Tibial artery (tissue), 4 donors: Measurements from ENCODE around the gene POLR3C.
"Not testable (repeated sequence)": the region's sequence is repeated elsewhere in the genome, so short reads cannot be mapped to it uniquely, and the experiment has no call there.

Experiments
- DNase-seq, 2 donors: peaks; one replicate each; pipeline ENCODE4 v3.0.0-alpha.2; 2019
- H3K27ac ChIP-seq, 2 donors: fragments of 200-600 bp; sonication (generic) in 1 of 2; 1 replicate in 1 of 2; 2 replicates in 1 of 2; pipeline ENCODE4 v1.5.1; 2018 to 2019; ENCODE audit warnings: mild to moderate bottlenecking in 1 of 2
- H3K27me3 ChIP-seq, 2 donors: fragments of 200-600 bp; sonication (generic) in 1 of 2; one replicate each; pipeline versions ENCODE4 v1.5.1 to v1.6.0; 2016 to 2019
- H3K36me3 ChIP-seq, 3 donors: fragments of 200-600 bp; sonication (generic) in 2 of 3; one replicate each; pipeline ENCODE4 v1.5.1; 2016 to 2019; ENCODE audit warnings: mild to moderate bottlenecking in 2 of 3
- H3K4me1 ChIP-seq, 4 donors: fragments of 200-600 bp; sonication (generic) in 2 of 4; 1 replicate in 3 of 4; 2 replicates in 1 of 4; pipeline ENCODE4 v1.5.1; 2016 to 2019
- H3K4me3 ChIP-seq, 2 donors: fragments of 200-600 bp; sonication (generic) in 1 of 2; 1 replicate in 1 of 2; 2 replicates in 1 of 2; pipeline ENCODE4 v1.5.1; 2018 to 2019; ENCODE audit warnings: mild to moderate bottlenecking in 2 of 2
- H3K9me3 ChIP-seq, 3 donors: fragments of 200-600 bp; sonication (generic) in 1 of 3; one replicate each; pipeline ENCODE4 v1.5.1; 2016 to 2019
- CTCF ChIP-seq, 2 experiments: fragments of 200-600 bp in 1 of 2; fragments of 450-650 bp in 1 of 2; IDR thresholded peaks; one replicate each; pipeline ENCODE4 v1.5.1; 2017 to 2019; ENCODE audit warnings: antibody characterized with exemption in 2 of 2, mild to moderate bottlenecking in 1 of 2, moderate library complexity in 1 of 2
- intact Hi-C: fragments of 100-400 bp; cut with DNase I; formaldehyde crosslinking; loops from one replicate; pipeline ENCODE4 v1.15.0; 2023; ENCODE audit warnings: low total_unique reads

The POLR3C gene

GRCh38 chr1:145785547-145785946, 38.5 kb upstream of the POLR3C start:
- H3K27me3 ChIP-seq: no peaks in the 10 kb centered on the region
- peaks cover 0 to 45% (median 2%) of the 10 kb centered on the region in 4 donors for H3K4me1 ChIP-seq
- no peak for TF ChIP-seq CTCF (IDR thresholded peaks at IDR 0.05)
- intact Hi-C loops: no loop called here
- peaks cover 0 to 15% (median 7%) of the 10 kb centered on the region in 3 donors for H3K36me3 ChIP-seq
- no peaks in the 10 kb centered on the region for H3K9me3 ChIP-seq
- H3K4me3 ChIP-seq: no peak overlapping the region
- no peak for DNase-seq
- peak overlapping the region; percentile 68 to 78 for H3K27ac ChIP-seq

- Histone ChIP-seq H3K27me3 (no peaks in the 10 kb centered on the region), H3K4me1 (peaks cover 0 to 38% (median 2%) of the 10 kb centered on the region in 4 donors), H3K4me3 (no peak overlapping the region), H3K27ac (peak overlapping the region in 1 of 2 donors; percentile 78), H3K36me3 (peaks cover 0 to 15% (median 7%) of the 10 kb centered on the region in 3 donors), H3K9me3 (no peaks in the 10 kb centered on the region)
- TF ChIP-seq CTCF (IDR thresholded peaks at IDR 0.05): no peak
- intact Hi-C loops: no loop called here
- no peak for DNase-seq
Measured at GRCh38 chr1:145786271-145786670, 37.7 kb upstream of the POLR3C start.

GRCh38 chr1:145788580-145788979, 35.4 kb upstream of the POLR3C start:
- no peak for TF ChIP-seq CTCF (IDR thresholded peaks at IDR 0.05)
- H3K9me3 ChIP-seq: no peaks in the 10 kb centered on the region
- no peak overlapping the region for H3K4me3 ChIP-seq
- no peak for DNase-seq
- H3K27ac ChIP-seq: no peak overlapping the region
- H3K4me1 ChIP-seq: peaks cover 0 to 19% (median 0%) of the 10 kb centered on the region in 4 donors
- H3K27me3 ChIP-seq: no peaks in the 10 kb centered on the region
- intact Hi-C loops: no loop called here
- peaks cover 0 to 15% (median 7%) of the 10 kb centered on the region in 3 donors for H3K36me3 ChIP-seq

GRCh38 chr1:145791860-145792259, 32.1 kb upstream of the POLR3C start:
- H3K27ac ChIP-seq, H3K4me3 ChIP-seq, intact Hi-C loops, H3K27me3 ChIP-seq, H3K9me3 ChIP-seq, H3K4me1 ChIP-seq, DNase-seq: not testable (repeated sequence)
- peaks cover 0 to 15% (median 7%) of the 10 kb centered on the region in 3 donors for H3K36me3 ChIP-seq

GRCh38 chr1:145792484-145792883, 31.5 kb upstream of the POLR3C start:
- no peak overlapping the region for H3K27ac ChIP-seq
- H3K4me1 ChIP-seq: no peaks in the 10 kb centered on the region
- no peaks in the 10 kb centered on the region for H3K9me3 ChIP-seq
- DNase-seq: no peak
- TF ChIP-seq CTCF (IDR thresholded peaks at IDR 0.05): no peak
- H3K27me3 ChIP-seq: no peaks in the 10 kb centered on the region
- H3K36me3 ChIP-seq: peaks cover 0 to 15% (median 7%) of the 10 kb centered on the region in 3 donors
- intact Hi-C loops: no loop called here
- H3K4me3 ChIP-seq: no peak overlapping the region

- H3K27me3 ChIP-seq: no peaks in the 10 kb centered on the region
- intact Hi-C loops: no loop called here
Measured at GRCh38 chr1:145795257-145795881, 28.6 kb upstream of the POLR3C start.

More at GRCh38 chr1:145795257-145795881, 28.6 kb upstream of the POLR3C start:
- H3K27ac ChIP-seq: no peak overlapping the region
- H3K4me3 ChIP-seq: no peak overlapping the region
- TF ChIP-seq CTCF (IDR thresholded peaks at IDR 0.05): no peak
- peaks cover 0 to 1% (median 0%) of the 10 kb centered on the region in 4 donors for H3K4me1 ChIP-seq
- no peaks in the 10 kb centered on the region for H3K36me3 ChIP-seq
- no peak for DNase-seq
- H3K9me3 ChIP-seq: no peaks in the 10 kb centered on the region
